Body of pancreas (tissue), 4 donors: Measurements from ENCODE around the gene SIRPA. TPM values are rescaled to one million over a fixed set of nuclear protein-coding genes. Genes with fewer than 3 reads are reported as not detected.

Experiments
- ATAC-seq: fragments of 150-250 bp; one replicate; pipeline ENCODE4 v1.9.1; 2016
- DNase-seq, 4 donors: peaks; one replicate each; pipeline ENCODE4 v3.0.0-alpha.2; 2019
- H3K27ac ChIP-seq, 4 donors: fragments of 200-600 bp; sonication (generic); 1 replicate in 3 of 4; 2 replicates in 1 of 4; pipeline versions ENCODE4 v1.5.1 to v1.6.1; 2016 to 2019; ENCODE audit warnings: mild to moderate bottlenecking in 1 of 4, mixed read lengths in 1 of 4, moderate library complexity in 1 of 4
- H3K27me3 ChIP-seq, 2 donors: fragments of 200-600 bp; sonication (generic); one replicate each; pipeline ENCODE4 v1.6.0; 2016; ENCODE audit warnings: mild to moderate bottlenecking in 1 of 2
- H3K36me3 ChIP-seq, 2 donors: fragments of 200-600 bp; sonication (generic); replicated peaks in 1 of 2; 2 replicates each; pipeline ENCODE4 v1.5.1; 2016; ENCODE audit warnings: low read depth in 2 of 2; ENCODE audit not compliant: insufficient read depth in 1 of 2
- H3K4me1 ChIP-seq: fragments of 200-600 bp; sonication (generic); one replicate; pipeline ENCODE4 v1.6.0; 2016
- H3K4me3 ChIP-seq, 2 donors: fragments of 200-600 bp; sonication (generic); 1 replicate in 1 of 2; 2 replicates in 1 of 2; pipeline ENCODE4 v1.5.1; 2016 to 2019
- H3K9me3 ChIP-seq, 3 donors: fragments of 200-600 bp; sonication (generic); 1 replicate in 2 of 3; 2 replicates in 1 of 3; pipeline ENCODE4 v1.5.1; 2016
- CTCF ChIP-seq, 7 experiments: fragments of 450-650 bp in 4 of 7; fragments of 200-600 bp in 3 of 7; sonication (generic) in 3 of 7; IDR thresholded peaks; one replicate each; pipeline ENCODE4 v1.5.1; 2016 to 2019; ENCODE audit warnings: antibody characterized with exemption in 7 of 7
- POLR2A ChIP-seq, 3 donors: fragments of 450-650 bp; IDR thresholded peaks; one replicate each; pipeline ENCODE4 v1.6.1; 2016; ENCODE audit warnings: antibody characterized with exemption in 3 of 3, mild to moderate bottlenecking in 2 of 3
- WGBS, 2 donors: methylation state at CpG; one replicate each; pipeline ENCODE4 v1.1.5; 2017; 5-methylcytosine and 5-hydroxymethylcytosine counted together
- intact Hi-C: fragments of 100-400 bp; cut with DNase I; formaldehyde crosslinking; loops from one replicate; pipeline ENCODE4 v1.15.1; 2023
- total RNA-seq, 2 donors: library from RNA; depleted of rRNA; stranded (reverse); fragments of >200 nt; gene quantifications; one replicate each; pipeline ENCODE4 v1.1.0, GENCODE V29; 2016

Gene SIRPA
- total RNA-seq, 2 donors from 2014 or later, result 15.0 to 20.1 TPM

GRCh38 chr20:1848373-1848772, 46.8 kb upstream of the SIRPA start:
- DNase-seq, result no peak

GRCh38 chr20:1851396-1851795, 43.8 kb upstream of the SIRPA start:
- H3K4me1 ChIP-seq, result no peaks in the 10 kb centered on the region
- no peak overlapping the region for H3K27ac ChIP-seq
- H3K9me3 ChIP-seq, result no peaks in the 10 kb centered on the region
- H3K27me3 ChIP-seq, result no peaks in the 10 kb centered on the region
- no peak overlapping the region for H3K4me3 ChIP-seq
- DNase-seq, result no peak
- no peaks in the 10 kb centered on the region for H3K36me3 ChIP-seq
- intact Hi-C loops, result no loop called here
- no peak for ATAC-seq
- TF ChIP-seq CTCF (IDR thresholded peaks at IDR 0.05), result no peak
- TF ChIP-seq POLR2A (IDR thresholded peaks at IDR 0.05), result no peak
- 44 to 75% methylated on average over 2 of the region's 2 CpGs for WGBS, 2 donors

More at GRCh38 chr20:1848373-1848772, 46.8 kb upstream of the SIRPA start:
- Histone ChIP-seq H3K27ac (no peak overlapping the region), H3K27me3 (no peaks in the 10 kb centered on the region), H3K9me3 (no peaks in the 10 kb centered on the region), H3K4me3 (no peak overlapping the region), H3K4me1 (no peaks in the 10 kb centered on the region), H3K36me3 (no peaks in the 10 kb centered on the region)
- intact Hi-C loops, result no loop called here
- no peak for TF ChIP-seq POLR2A (IDR thresholded peaks at IDR 0.05)
- no peak for TF ChIP-seq CTCF (IDR thresholded peaks at IDR 0.05)
- no peak for ATAC-seq

GRCh38 chr20:1853473-1853872, 41.7 kb upstream of the SIRPA start:
- H3K4me3 ChIP-seq, result no peak overlapping the region
- intact Hi-C loops, result no loop called here
- H3K4me1 ChIP-seq, result no peaks in the 10 kb centered on the region
- DNase-seq (no peak), ATAC-seq (no peak)
- H3K36me3 ChIP-seq, result no peaks in the 10 kb centered on the region
- no peak overlapping the region for H3K27ac ChIP-seq
- no peaks in the 10 kb centered on the region for H3K27me3 ChIP-seq
- 75 to 78% methylated on average over 7 of the region's 7 CpGs for WGBS, 2 donors
- TF ChIP-seq CTCF (IDR thresholded peaks at IDR 0.05) (no peak), POLR2A (IDR thresholded peaks at IDR 0.05) (no peak)
- no peaks in the 10 kb centered on the region for H3K9me3 ChIP-seq

GRCh38 chr20:1854246-1854645, 41.0 kb upstream of the SIRPA start:
- WGBS, 2 donors, result 27 to 29% methylated on average over 5 of the region's 5 CpGs
- no peak for TF ChIP-seq POLR2A (IDR thresholded peaks at IDR 0.05)
- no peak for TF ChIP-seq CTCF (IDR thresholded peaks at IDR 0.05)
- no peaks in the 10 kb centered on the region for H3K4me1 ChIP-seq
- H3K36me3 ChIP-seq, result no peaks in the 10 kb centered on the region
- ATAC-seq, result no peak
- no peaks in the 10 kb centered on the region for H3K9me3 ChIP-seq
- H3K4me3 ChIP-seq, result no peak overlapping the region
- DNase-seq, result no peak
- no peak overlapping the region for H3K27ac ChIP-seq
- intact Hi-C loops, result no loop called here
- H3K27me3 ChIP-seq, result no peaks in the 10 kb centered on the region

- H3K9me3 ChIP-seq, result no peaks in the 10 kb centered on the region
- no peak overlapping the region for H3K27ac ChIP-seq
- WGBS, 2 donors, result 20 to 21% methylated on average over 6 of the region's 6 CpGs
- no peaks in the 10 kb centered on the region for H3K4me1 ChIP-seq
- ATAC-seq (no peak), DNase-seq (no peak)
- no peaks in the 10 kb centered on the region for H3K36me3 ChIP-seq
- H3K27me3 ChIP-seq, result no peaks in the 10 kb centered on the region
- no peak overlapping the region for H3K4me3 ChIP-seq
- TF ChIP-seq POLR2A (IDR thresholded peaks at IDR 0.05) (no peak), CTCF (IDR thresholded peaks at IDR 0.05) (no peak)
- intact Hi-C loops, result no loop called here
Measured at GRCh38 chr20:1855109-1855508, 40.1 kb upstream of the SIRPA start.
